NOMO-1 treated with DMSO at 0.1 percent for 48 hours (cell line): Measurements from ENCODE around the gene SNTN.

Source experiments
- DNase-seq: peaks from one replicate; lab custom pipeline; 2025; ENCODE audit not compliant: unreplicated experiment; lab: John Stamatoyannopoulos, UW

The SNTN gene

DNA sequence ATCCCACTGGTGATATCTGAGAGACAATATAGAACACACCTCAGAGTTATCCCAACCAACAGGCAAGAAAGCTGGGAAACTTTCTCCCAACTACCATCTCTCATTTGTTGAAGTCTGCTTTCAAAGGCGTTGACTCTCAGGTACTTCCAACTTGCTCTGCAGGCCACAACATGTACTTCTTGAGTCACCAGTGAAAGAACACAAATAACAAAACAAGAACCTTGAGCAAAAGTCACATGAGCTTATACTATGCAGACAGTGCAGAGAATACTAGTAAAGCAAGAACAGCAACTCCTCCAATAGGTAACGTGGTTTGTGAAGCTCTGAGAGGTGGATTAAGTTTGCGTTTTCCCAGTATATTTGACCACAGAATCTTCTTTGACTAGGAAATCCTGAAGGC is 20.6 kb downstream of the SNTN start:
- DNase-seq, result no peak

DNA sequence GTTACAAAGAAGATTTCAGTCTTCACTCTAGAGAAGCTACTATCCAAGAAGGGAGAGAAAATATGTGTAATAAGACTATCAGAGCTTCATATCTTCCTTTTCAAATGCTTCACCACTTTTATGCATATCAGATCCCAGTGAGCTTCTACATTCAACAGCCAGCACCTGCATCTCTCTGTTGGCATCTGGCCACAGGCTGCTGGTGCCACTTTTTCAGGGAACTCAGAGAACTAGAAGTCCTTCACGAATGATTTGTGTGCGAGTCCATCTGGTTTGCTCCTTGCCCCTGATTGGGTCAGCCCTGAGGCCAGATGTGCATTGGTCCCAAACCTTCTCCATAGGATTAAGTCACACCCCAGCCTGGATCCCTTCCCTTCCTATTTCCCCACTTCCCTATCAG is 22.1 kb downstream of the SNTN start:
- no peak for DNase-seq

DNA sequence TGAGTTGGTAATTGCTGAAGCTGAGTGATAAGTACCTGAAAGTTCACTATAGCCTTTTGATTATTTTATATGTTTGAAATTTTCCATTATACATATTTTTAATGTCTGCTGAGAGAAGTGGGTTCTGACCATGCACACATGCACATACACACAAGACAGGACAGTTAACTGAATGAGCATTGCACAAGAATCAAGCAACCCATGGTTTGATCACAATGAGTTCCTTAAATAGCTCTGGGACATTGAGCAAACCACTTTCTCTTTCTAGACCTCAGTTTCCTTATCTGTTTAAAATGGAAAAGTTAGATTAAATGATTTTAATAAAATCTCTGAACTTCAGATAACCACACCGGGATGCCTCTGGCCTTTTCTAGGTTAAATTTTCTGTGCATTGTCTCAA is 26.7 kb downstream of the SNTN start:
- peak; percentile 90 for DNase-seq

DNA sequence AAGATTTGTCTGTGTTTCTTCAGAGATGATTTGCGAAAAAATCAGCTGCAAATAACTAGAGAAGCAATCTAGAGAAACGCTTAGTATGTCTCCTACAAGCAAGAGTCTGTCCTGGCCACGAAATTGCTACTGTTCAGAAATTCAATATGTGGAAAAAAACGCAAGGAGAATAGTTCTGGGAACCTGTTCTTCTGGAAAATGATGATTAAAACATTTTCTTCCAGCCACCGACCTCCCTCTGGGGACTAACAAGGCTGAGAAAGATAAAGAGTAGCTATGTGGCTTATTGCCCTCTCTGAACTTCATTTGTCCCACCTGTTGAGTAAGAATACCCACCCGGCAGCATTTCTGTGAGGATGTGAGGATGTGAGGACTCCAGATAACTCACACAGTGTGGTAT is 31.6 kb downstream of the SNTN start:
- no peak for DNase-seq

DNA sequence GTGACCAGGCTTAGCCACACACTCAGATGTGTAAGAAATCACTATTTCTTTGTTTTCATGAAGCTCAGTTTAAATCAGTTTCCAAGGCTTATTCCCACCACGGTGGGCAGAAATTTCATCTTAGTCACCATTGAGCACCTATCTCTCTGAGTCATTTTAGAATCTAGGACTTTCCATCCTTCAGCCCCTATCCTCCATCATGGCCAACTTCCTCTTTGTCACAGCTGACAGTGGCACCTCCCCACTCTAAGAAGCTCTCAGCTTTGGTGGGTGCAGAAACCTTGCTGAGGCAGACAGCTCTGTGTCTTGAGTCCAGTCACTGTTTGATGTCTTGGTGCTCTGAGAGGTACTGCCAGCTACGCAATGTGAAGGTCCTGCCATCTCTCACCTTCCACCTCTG is 32.9 kb downstream of the SNTN start:
- peak; percentile 24 for DNase-seq

DNA sequence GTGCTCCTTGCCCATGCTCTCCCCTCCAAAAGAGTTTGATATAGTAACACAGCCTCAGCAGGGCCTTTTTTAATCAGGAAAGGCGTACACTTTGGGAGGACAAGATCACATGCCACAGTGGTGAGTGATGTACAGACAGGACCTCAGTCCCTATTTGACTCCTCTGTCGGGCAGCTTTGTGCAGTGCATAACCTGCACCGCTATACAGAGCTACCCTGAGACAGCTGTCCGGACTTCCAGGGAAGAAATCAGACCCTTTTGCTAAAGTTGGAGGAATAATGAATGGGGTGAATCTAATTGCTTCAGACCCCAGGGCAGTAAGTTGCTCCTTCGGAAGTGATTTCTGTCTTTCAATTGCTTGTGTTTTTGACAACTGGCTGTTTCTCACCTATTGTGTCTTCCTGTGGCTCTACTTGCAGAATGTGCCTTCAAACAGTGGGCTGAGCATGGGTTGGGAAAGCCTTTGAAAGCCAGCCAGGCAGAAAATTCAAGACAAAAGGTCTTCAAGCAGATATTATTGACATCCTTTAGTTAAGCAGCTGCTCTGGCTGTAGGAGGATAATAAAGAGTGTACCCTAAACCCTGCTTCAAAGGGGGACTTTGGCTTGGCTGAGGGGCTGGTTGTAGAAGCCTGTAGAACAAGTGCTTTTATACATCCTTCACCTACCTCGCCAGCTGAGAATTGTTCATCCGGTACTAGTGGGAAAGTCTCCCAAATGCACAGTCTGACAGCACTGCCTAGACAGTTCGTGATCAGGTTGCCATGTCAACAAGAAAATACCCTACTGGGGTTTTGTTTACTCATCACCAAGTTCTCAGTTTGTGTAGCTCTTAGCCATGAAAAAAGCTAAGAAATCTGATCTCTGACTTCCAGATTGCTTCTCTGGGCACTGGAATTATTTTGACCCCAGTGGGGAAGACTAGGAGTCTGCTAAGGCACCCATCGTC is 35.1 kb downstream of the SNTN start:
- DNase-seq, result no peak

DNA sequence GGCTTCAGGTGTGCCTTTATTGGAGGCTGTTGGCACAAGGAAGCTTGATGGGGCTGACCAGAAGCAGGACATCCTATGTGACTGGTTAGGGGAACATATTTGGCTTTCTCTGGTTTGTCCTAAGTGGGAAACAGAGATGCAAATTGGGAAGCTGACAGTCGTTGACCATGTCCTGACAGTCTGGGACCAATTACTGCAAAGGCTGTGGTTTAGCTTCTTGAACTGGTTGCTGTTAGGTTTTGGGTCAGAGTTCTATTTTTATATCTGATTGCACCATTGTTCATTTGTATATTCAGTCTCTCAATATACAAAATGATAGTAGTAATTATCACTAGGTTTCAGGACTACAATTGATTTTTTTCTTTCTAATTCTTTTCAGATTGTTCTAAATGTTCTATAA is 36.8 kb downstream of the SNTN start:
- DNase-seq, result peak; percentile 75

DNA sequence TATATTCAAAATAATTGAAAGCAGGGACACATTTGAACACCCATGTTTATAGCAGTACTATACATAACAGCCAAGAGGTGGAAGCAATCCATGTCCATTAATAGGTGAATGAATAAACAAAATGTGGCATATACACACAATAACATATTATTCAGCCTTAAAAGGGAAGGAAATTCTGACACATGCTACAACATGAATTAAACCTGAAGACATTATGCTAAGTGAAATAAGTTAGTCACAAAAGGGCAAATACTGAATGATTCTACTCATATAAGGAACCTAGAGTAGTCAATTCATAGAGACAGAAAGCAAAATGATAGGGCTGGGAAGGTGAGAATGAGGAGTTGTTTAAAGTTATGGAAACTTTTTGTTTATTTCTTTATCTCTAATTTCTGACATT is 40.9 kb downstream of the SNTN start:
- no peak for DNase-seq

DNA sequence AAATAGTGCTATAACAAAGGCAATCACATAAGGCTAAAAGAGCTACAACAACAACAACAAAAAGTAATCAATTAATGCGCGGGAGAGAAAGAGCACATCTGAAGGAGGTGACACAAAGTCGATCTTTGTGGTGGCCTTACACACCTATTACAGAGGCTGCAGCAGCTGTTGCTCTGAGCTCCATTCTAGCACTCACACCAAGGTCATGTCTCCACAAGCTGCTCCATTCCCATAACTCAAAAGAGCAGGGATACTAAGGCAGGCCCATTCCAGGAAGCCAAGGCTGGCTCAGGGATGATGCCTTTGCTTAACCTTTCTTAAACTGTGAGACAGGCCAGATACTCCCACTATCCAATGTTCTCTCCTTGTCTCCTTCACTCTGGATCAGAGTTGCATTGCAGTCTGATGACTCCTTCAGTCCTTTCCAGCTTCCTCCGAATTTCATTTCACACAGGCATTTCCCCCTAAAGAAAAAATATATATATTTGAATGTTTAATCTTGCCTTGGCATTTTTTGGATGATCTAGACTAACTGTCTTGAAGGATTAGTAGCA is 52.7 kb downstream of the SNTN start:
- no peak for DNase-seq

DNA sequence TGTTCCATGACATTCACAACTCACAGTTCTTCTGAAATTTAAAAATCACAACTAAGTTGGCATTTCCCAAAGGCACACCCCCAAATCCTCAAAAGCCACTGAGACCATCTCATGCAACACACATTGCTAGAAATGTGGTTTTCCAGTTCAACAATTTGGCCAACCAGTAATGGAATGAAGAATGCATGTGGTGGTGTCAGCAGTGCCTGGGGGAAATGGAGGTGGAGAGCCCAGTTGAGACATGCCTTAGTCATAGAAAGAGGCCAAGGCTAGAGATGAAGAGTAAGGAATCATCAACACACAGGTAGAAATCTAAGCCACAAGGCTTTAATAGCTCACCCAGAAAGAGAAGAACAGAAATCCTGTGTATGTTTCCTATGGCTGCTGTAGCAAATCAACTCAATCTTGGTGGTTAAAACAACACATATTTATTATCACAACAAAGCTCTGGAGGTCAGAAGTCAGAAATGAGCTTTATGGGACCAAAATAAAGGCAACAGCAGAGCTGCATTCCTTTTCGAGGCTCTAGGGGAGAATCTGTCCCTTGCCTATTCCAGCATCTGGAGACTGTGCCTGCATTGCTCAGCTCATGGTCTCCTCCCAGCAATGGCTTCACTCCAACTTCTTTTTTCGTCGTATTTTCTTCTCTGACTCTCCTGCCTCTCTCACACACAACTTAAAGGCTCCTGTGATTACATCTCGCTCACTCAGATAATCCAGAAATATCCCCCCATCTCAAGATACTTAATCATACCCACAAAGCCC is 54.0 kb downstream of the SNTN start:
- no peak for DNase-seq

DNA sequence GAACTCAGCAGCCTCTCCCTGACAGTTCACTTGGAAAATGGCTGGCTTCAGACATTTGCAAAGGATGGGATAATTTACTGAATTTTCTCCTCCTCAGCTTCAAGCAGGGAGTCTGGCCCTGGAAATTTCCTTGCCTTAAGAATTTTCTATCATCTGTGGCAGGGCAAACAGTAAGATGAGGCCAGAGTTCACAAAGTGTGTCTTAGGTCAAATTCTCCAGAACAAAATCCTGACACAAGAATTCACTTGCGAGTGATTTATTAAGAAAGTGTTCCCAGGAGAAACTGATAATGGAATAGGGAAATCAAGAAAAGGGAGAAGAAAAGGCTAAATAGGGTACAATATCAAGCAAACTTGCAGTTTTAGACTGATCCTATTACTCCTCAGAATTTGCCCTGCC is 55.3 kb downstream of the SNTN start:
- no peak for DNase-seq

DNA sequence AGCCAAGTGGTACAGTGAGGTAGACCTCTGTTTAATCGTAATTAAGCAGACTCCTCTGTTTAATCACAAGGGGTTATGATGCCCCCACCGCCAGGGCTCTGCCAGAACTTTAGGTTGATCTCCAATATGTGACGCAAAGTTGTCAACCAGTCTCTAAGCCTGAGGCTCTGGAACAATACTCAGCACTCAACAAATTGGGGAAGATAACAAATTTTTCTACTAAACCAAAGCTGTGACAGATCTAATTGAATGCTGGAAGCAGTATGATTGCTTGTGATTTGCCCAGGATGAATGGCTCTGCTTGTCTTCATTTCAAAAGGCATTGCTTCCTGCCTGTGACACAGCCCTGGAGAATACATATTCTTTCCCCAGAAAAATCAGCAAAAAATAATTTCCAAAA is 57.1 kb downstream of the SNTN start:
- DNase-seq, result no peak
